AG04449 (cell line): Measurements from ENCODE around the gene KHDC4.

Experiments
- CTCF ChIA-PET: fragments of 350-600 bp; formaldehyde crosslinking; extraction: SDS; loops from one replicate; lab custom pipeline; 2021; ENCODE audit warnings: antibody characterized with exemption; lab: Yijun Ruan, JAX
- POLR2A ChIA-PET: fragments of 400-600, 350-600 bp; formaldehyde crosslinking; extraction: SDS; loops from one replicate; lab custom pipeline; 2020; ENCODE audit warnings: antibody characterized with exemption, inconsistent platforms; lab: Yijun Ruan, JAX
- DNase-seq: peaks from one replicate; pipeline ENCODE4 v3.0.0-alpha.2; 2010; ENCODE audit warnings: low read depth, low spot score
- H3K4me3 ChIP-seq: 2 replicates; pipeline ENCODE4 v1.5.1; 2011; ENCODE audit warnings: low read depth, mild to moderate bottlenecking, control low read depth, low read length
- CTCF ChIP-seq: IDR thresholded peaks from one replicate; pipeline ENCODE4 v1.5.1; 2011; ENCODE audit warnings: mild to moderate bottlenecking, moderate library complexity, low read length, control low read depth, inconsistent platforms; ENCODE audit not compliant: insufficient read depth; ENCODE audit errors: missing control alignments

KHDC4 gene

GRCh38 chr1:155978973-155979429 lies 44.8 kb upstream of the KHDC4 start:
- CTCF ChIA-PET, result interaction anchor here (1.4 to 4.1 kb wide), 4 partner anchors 10 to 41 kb away, joined by 5 to 30 read pairs (median 23); no protein-coding TSS in a partner anchor
- POLR2A ChIA-PET, result interaction anchor here (0.9 to 6.2 kb wide), 5 partner anchors 11 to 41 kb away, joined by 3 to 58 read pairs (median 6); no protein-coding TSS in a partner anchor
- peak overlapping the region; percentile 88 for H3K4me3 ChIP-seq
- TF ChIP-seq CTCF, result no peak
- no peak for DNase-seq

GRCh38 chr1:155978325-155978972 lies 44.2 kb upstream of the KHDC4 start, which contains the start of gene ARHGEF2:
Gene ARHGEF2, minus strand, starts transcription at chr1:155978547. Its CDS starts 120 bp downstream, at chr1:155978427.
- H3K4me3 ChIP-seq, result peak within 1 kb of the TSS; percentile 88
- ChIA-PET CTCF (interaction anchor here (3.6 to 4.1 kb wide), 3 partner anchors 10 to 16 kb away, joined by 22 to 30 read pairs (median 24); no protein-coding TSS in a partner anchor), POLR2A (interaction anchor here (1.4 to 6.2 kb wide), 5 partner anchors 10 to 40 kb away, joined by 3 to 58 read pairs (median 6); no protein-coding TSS in a partner anchor)
- TF ChIP-seq CTCF, result peak; percentile 30
- DNase-seq, result no peak

GRCh38 chr1:155977690-155978324 lies 43.6 kb upstream of the KHDC4 start:
- ChIA-PET POLR2A (interaction anchor here (0.6 to 6.2 kb wide), 7 partner anchors 10 to 770 kb away, joined by 3 to 58 read pairs (median 6); partner anchors contain the start of gene KHDC4), CTCF (interaction anchor here (3.0 to 4.1 kb wide), 4 partner anchors 9 to 39 kb away, joined by 14 to 30 read pairs (median 23); no protein-coding TSS in a partner anchor)
- no peak for TF ChIP-seq CTCF
- no peak for DNase-seq
- H3K4me3 ChIP-seq, result peak overlapping the region; percentile 88

- DNase-seq, result no peak
- CTCF ChIA-PET, result interaction anchor here (3.0 to 4.1 kb wide), 4 partner anchors 9 to 39 kb away, joined by 14 to 30 read pairs (median 23); no protein-coding TSS in a partner anchor
- no peak for TF ChIP-seq CTCF
- POLR2A ChIA-PET, result interaction anchor here (0.6 to 6.2 kb wide), 7 partner anchors 9 to 770 kb away, joined by 3 to 58 read pairs (median 5); partner anchors contain the start of gene KHDC4
- H3K4me3 ChIP-seq, result peak overlapping the region; percentile 88
These were observed 42.9 kb upstream of the KHDC4 start for GRCh38 chr1:155976913-155977689.

- H3K4me3 ChIP-seq, result peak overlapping the region; percentile 88
- ChIA-PET POLR2A (interaction anchor here (0.5 to 6.2 kb wide), 11 partner anchors 8 to 1016 kb away, joined by 3 to 58 read pairs (median 4); partner anchors contain the start of gene KHDC4), CTCF (interaction anchor here (1.1 to 4.1 kb wide), 6 partner anchors 8 to 154 kb away, joined by 3 to 30 read pairs (median 18); no protein-coding TSS in a partner anchor)
- DNase-seq, result no peak
- no peak for TF ChIP-seq CTCF
These were observed 42.1 kb upstream of the KHDC4 start for GRCh38 chr1:155976062-155976912.
